ENCODE results near the gene MYB. TPM values are rescaled to one million over a fixed set of nuclear protein-coding genes. Genes with fewer than 3 reads are reported as not detected.

MYB gene
- total RNA-seq, 4 donors from 2014 or later: 2.6 to 6.9 (median 3.1) TPM

- Histone ChIP-seq H3K36me3 (no peaks in the 10 kb centered on the region), H3K27me3 (no peaks in the 10 kb centered on the region), H3K27ac (no peak overlapping the region), H3K4me1 (peaks cover 0 to 2% (median 0%) of the 10 kb centered on the region in 3 donors), H3K4me3 (no peak overlapping the region), H3K9me3 (no peaks in the 10 kb centered on the region)
- WGBS, 2 donors: 82 to 89% methylated on average over 4 to 5 of the region's 5 CpGs
- intact Hi-C loops (cut with DNase I): no loop called here
- DNase-seq: no peak
- TF ChIP-seq, protein P1, sequence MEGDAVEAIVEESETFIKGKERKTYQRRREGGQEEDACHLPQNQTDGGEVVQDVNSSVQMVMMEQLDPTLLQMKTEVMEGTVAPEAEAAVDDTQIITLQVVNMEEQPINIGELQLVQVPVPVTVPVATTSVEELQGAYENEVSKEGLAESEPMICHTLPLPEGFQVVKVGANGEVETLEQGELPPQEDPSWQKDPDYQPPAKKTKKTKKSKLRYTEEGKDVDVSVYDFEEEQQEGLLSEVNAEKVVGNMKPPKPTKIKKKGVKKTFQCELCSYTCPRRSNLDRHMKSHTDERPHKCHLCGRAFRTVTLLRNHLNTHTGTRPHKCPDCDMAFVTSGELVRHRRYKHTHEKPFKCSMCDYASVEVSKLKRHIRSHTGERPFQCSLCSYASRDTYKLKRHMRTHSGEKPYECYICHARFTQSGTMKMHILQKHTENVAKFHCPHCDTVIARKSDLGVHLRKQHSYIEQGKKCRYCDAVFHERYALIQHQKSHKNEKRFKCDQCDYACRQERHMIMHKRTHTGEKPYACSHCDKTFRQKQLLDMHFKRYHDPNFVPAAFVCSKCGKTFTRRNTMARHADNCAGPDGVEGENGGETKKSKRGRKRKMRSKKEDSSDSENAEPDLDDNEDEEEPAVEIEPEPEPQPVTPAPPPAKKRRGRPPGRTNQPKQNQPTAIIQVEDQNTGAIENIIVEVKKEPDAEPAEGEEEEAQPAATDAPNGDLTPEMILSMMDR (IDR thresholded peaks at IDR 0.05): no peak
- no peak for TF ChIP-seq POLR2A (IDR thresholded peaks at IDR 0.05)
These were observed 54.6 kb downstream of the MYB start for GRCh38 chr6:135235716-135236115.

- H3K27ac ChIP-seq: no peak overlapping the region
- no peak for TF ChIP-seq POLR2A (IDR thresholded peaks at IDR 0.05)
- TF ChIP-seq, protein P1 (IDR thresholded peaks at IDR 0.05): no peak
- intact Hi-C loops (cut with DNase I): no loop called here
- H3K4me1 ChIP-seq: no peaks in the 10 kb centered on the region
- DNase-seq: no peak
- WGBS, 2 donors: 92% methylated on average over 1 of the region's 1 CpG
- H3K4me3 ChIP-seq: no peak overlapping the region
- no peaks in the 10 kb centered on the region for H3K27me3 ChIP-seq
- H3K36me3 ChIP-seq: no peaks in the 10 kb centered on the region
- no peaks in the 10 kb centered on the region for H3K9me3 ChIP-seq
These were observed 55.2 kb downstream of the MYB start for GRCh38 chr6:135236319-135236718.

DNA sequence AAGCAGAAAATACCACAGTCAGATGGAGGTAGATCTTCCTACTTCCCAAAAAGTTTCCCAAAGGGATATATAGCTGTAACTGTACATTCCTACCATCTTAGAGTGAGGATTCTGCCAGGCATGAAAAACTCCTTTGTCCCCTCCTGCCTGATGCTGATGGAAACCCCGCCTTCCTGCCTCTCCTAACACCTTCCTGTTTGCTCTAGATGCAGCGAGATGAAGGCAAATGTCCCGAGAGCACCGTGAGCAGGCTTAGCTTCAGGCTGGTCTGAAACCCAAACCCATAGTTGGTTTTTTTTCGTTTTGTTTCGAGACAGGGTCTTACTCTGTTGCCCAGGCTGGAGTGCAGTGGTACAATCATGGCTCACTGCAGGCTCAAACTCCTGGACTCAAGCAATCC is 55.6 kb downstream of the MYB start:
- H3K27ac ChIP-seq: no peak overlapping the region
- H3K27me3 ChIP-seq: no peaks in the 10 kb centered on the region
- H3K4me3 ChIP-seq: no peak overlapping the region
- 51 to 71% methylated on average over 6 of the region's 6 CpGs for WGBS, 2 donors
- no peaks in the 10 kb centered on the region for H3K36me3 ChIP-seq
- intact Hi-C loops (cut with DNase I): no loop called here
- TF ChIP-seq, protein P1 (IDR thresholded peaks at IDR 0.05): no peak
- TF ChIP-seq POLR2A (IDR thresholded peaks at IDR 0.05): no peak
- H3K4me1 ChIP-seq: no peaks in the 10 kb centered on the region
- no peaks in the 10 kb centered on the region for H3K9me3 ChIP-seq
- no peak for DNase-seq

GRCh38 chr6:135240711-135241110 is 59.6 kb downstream of the MYB start:
- no peak for DNase-seq
- Histone ChIP-seq H3K4me1 (peaks cover 0 to 5% (median 0%) of the 10 kb centered on the region in 3 donors), H3K4me3 (no peak overlapping the region), H3K27me3 (no peaks in the 10 kb centered on the region), H3K27ac (no peak overlapping the region), H3K9me3 (no peaks in the 10 kb centered on the region), H3K36me3 (no peaks in the 10 kb centered on the region)
- TF ChIP-seq POLR2A (IDR thresholded peaks at IDR 0.05): no peak
- TF ChIP-seq, protein P1 (IDR thresholded peaks at IDR 0.05): no peak
- 76 to 82% methylated on average over 5 of the region's 5 CpGs for WGBS, 2 donors
- intact Hi-C loops (cut with DNase I): no loop called here

GRCh38 chr6:135243871-135244796 is 63.0 kb downstream of the MYB start:
- Histone ChIP-seq H3K27me3 (no peaks in the 10 kb centered on the region), H3K4me3 (no peak overlapping the region), H3K27ac (no peak overlapping the region), H3K4me1 (peaks cover 0 to 5% (median 0%) of the 10 kb centered on the region in 3 donors), H3K9me3 (no peaks in the 10 kb centered on the region), H3K36me3 (no peaks in the 10 kb centered on the region)
- intact Hi-C loops (cut with DNase I): no loop called here
- 56 to 68% methylated on average over 7 of the region's 7 CpGs for WGBS, 2 donors
- TF ChIP-seq, protein P1 (IDR thresholded peaks at IDR 0.05): no peak
- TF ChIP-seq POLR2A (IDR thresholded peaks at IDR 0.05): no peak
- DNase-seq: no peak

Measured in esophagus squamous epithelium (tissue), 5 donors.